ENCODE data around the gene SLC44A2.

The SLC44A2 gene

GRCh38 chr19:10681658-10682057 is 56.3 kb downstream of the SLC44A2 start:
- no peak overlapping the region for H4K8ac ChIP-seq (ENCODE audit: low read length)
- no peak overlapping the region for H2AK5ac ChIP-seq (ENCODE audit: low read length, severe bottlenecking)
- DNase-seq = no peak
- H2BK12ac ChIP-seq (ENCODE audit: low read length in 2 of 2) = no peak overlapping the region
- H3K4ac ChIP-seq (ENCODE audit: low read depth in 1 of 2, low read length in 2 of 2) = no peak overlapping the region
- no peak overlapping the region for H2AFZ ChIP-seq (ENCODE audit: low read depth, low read length)
- no peak overlapping the region for H2BK15ac ChIP-seq (ENCODE audit: low read depth, poor library complexity, severe bottlenecking)
- H2BK5ac ChIP-seq (ENCODE audit: low read depth, low read length, poor library complexity, severe bottlenecking) = no peak overlapping the region
- H3K9me3 ChIP-seq (ENCODE audit: control insufficient read depth, low read length) = no peaks in the 10 kb centered on the region
- H3K36me3 ChIP-seq (ENCODE audit: control insufficient read depth in 1 of 2, insufficient read depth in 2 of 2, low read depth in 1 of 2, low read length in 2 of 2) = peaks cover 91 to 93% of the 10 kb centered on the region in 2 experiments
- no peak overlapping the region for H4K91ac ChIP-seq (ENCODE audit: low read length)
- no peak overlapping the region for H3K4me2 ChIP-seq (ENCODE audit: low read length, poor library complexity, severe bottlenecking)
- no peak overlapping the region for H3K14ac ChIP-seq (ENCODE audit: low read length in 2 of 2)
- peaks cover 4% of the 10 kb centered on the region for H3K4me1 ChIP-seq (ENCODE audit: control insufficient read depth, insufficient read depth, low read depth, low read length)
- no peak overlapping the region for H3K18ac ChIP-seq (ENCODE audit: low read depth in 1 of 2, low read length in 2 of 2)
- H3K4me3 ChIP-seq (ENCODE audit: insufficient read depth in 1 of 2, low read depth in 1 of 2, low read length in 2 of 2) = no peak overlapping the region
- no peak overlapping the region for H3K27ac ChIP-seq (ENCODE audit: low read length, poor library complexity, severe bottlenecking)
- H3K9ac ChIP-seq (ENCODE audit: low read length) = no peak overlapping the region
- peaks cover 63% of the 10 kb centered on the region for H3K79me1 ChIP-seq (replicated peaks; ENCODE audit: low read length, poor library complexity, severe bottlenecking)
- H2BK120ac ChIP-seq (ENCODE audit: low read depth, low read length) = no peak overlapping the region
- 97% methylated on average over 4 of the region's 4 CpGs for WGBS
- H3K23ac ChIP-seq (ENCODE audit: low read length in 2 of 2) = no peak overlapping the region
- no peaks in the 10 kb centered on the region for H3K27me3 ChIP-seq (ENCODE audit: control insufficient read depth in 1 of 2, insufficient read depth in 1 of 2, low read length in 2 of 2)

GRCh38 chr19:10682397-10683063 is 57.2 kb downstream of the SLC44A2 start:
- Histone ChIP-seq H3K4me2 (ENCODE audit: low read length, poor library complexity, severe bottlenecking) (no peak overlapping the region), H3K9ac (ENCODE audit: low read length) (no peak overlapping the region), H3K4me3 (ENCODE audit: insufficient read depth in 1 of 2, low read depth in 1 of 2, low read length in 2 of 2) (no peak overlapping the region), H3K4ac (ENCODE audit: low read depth in 1 of 2, low read length in 2 of 2) (no peak overlapping the region), H3K23ac (ENCODE audit: low read length in 2 of 2) (no peak overlapping the region), H3K27me3 (ENCODE audit: control insufficient read depth in 1 of 2, insufficient read depth in 1 of 2, low read length in 2 of 2) (no peaks in the 10 kb centered on the region), H4K91ac (ENCODE audit: low read length) (no peak overlapping the region), H2AFZ (ENCODE audit: low read depth, low read length) (no peak overlapping the region), H3K14ac (ENCODE audit: low read length in 2 of 2) (no peak overlapping the region), H2AK5ac (ENCODE audit: low read length, severe bottlenecking) (no peak overlapping the region), H3K36me3 (ENCODE audit: control insufficient read depth in 1 of 2, insufficient read depth in 2 of 2, low read depth in 1 of 2, low read length in 2 of 2) (peaks cover 87 to 91% of the 10 kb centered on the region in 2 experiments), H3K27ac (ENCODE audit: low read length, poor library complexity, severe bottlenecking) (no peak overlapping the region), H3K18ac (ENCODE audit: low read depth in 1 of 2, low read length in 2 of 2) (no peak overlapping the region), H2BK120ac (ENCODE audit: low read depth, low read length) (no peak overlapping the region), H3K79me1 (replicated peaks; ENCODE audit: low read length, poor library complexity, severe bottlenecking) (peaks cover 66% of the 10 kb centered on the region), H4K8ac (ENCODE audit: low read length) (no peak overlapping the region), H2BK12ac (ENCODE audit: low read length in 2 of 2) (no peak overlapping the region), H2BK5ac (ENCODE audit: low read depth, low read length, poor library complexity, severe bottlenecking) (no peak overlapping the region), H2BK15ac (ENCODE audit: low read depth, poor library complexity, severe bottlenecking) (no peak overlapping the region), H3K9me3 (ENCODE audit: control insufficient read depth, low read length) (no peaks in the 10 kb centered on the region), H3K4me1 (ENCODE audit: control insufficient read depth, insufficient read depth, low read depth, low read length) (peaks cover 4% of the 10 kb centered on the region)
- 96% methylated on average over 15 of the region's 15 CpGs for WGBS
- DNase-seq = no peak

GRCh38 chr19:10683064-10683426 is 57.7 kb downstream of the SLC44A2 start:
- H2BK120ac ChIP-seq (ENCODE audit: low read depth, low read length) = no peak overlapping the region
- H3K27me3 ChIP-seq (ENCODE audit: control insufficient read depth in 1 of 2, insufficient read depth in 1 of 2, low read length in 2 of 2) = no peaks in the 10 kb centered on the region

GRCh38 chr19:10683582-10683981 is 58.2 kb downstream of the SLC44A2 start:
- no peak overlapping the region for H3K18ac ChIP-seq (ENCODE audit: low read depth in 1 of 2, low read length in 2 of 2)
- peaks cover 69% of the 10 kb centered on the region for H3K79me1 ChIP-seq (replicated peaks; ENCODE audit: low read length, poor library complexity, severe bottlenecking)
- no peaks in the 10 kb centered on the region for H3K9me3 ChIP-seq (ENCODE audit: control insufficient read depth, low read length)
- H2BK15ac ChIP-seq (ENCODE audit: low read depth, poor library complexity, severe bottlenecking) = no peak overlapping the region
- no peak overlapping the region for H3K9ac ChIP-seq (ENCODE audit: low read length)
- H3K27me3 ChIP-seq (ENCODE audit: control insufficient read depth in 1 of 2, insufficient read depth in 1 of 2, low read length in 2 of 2) = no peaks in the 10 kb centered on the region
- H4K8ac ChIP-seq (ENCODE audit: low read length) = no peak overlapping the region
- peaks cover 4% of the 10 kb centered on the region for H3K4me1 ChIP-seq (ENCODE audit: control insufficient read depth, insufficient read depth, low read depth, low read length)
- no peak overlapping the region for H3K4me2 ChIP-seq (ENCODE audit: low read length, poor library complexity, severe bottlenecking)
- peaks cover 87 to 93% of the 10 kb centered on the region in 2 experiments for H3K36me3 ChIP-seq (ENCODE audit: control insufficient read depth in 1 of 2, insufficient read depth in 2 of 2, low read depth in 1 of 2, low read length in 2 of 2)
- DNase-seq = no peak
- H4K91ac ChIP-seq (ENCODE audit: low read length) = no peak overlapping the region
- no peak overlapping the region for H3K14ac ChIP-seq (ENCODE audit: low read length in 2 of 2)
- no peak overlapping the region for H3K23ac ChIP-seq (ENCODE audit: low read length in 2 of 2)
- H2BK120ac ChIP-seq (ENCODE audit: low read depth, low read length) = no peak overlapping the region
- no peak overlapping the region for H3K4me3 ChIP-seq (ENCODE audit: insufficient read depth in 1 of 2, low read depth in 1 of 2, low read length in 2 of 2)
- no peak overlapping the region for H2AFZ ChIP-seq (ENCODE audit: low read depth, low read length)
- H3K4ac ChIP-seq (ENCODE audit: low read depth in 1 of 2, low read length in 2 of 2) = no peak overlapping the region
- H2BK5ac ChIP-seq (ENCODE audit: low read depth, low read length, poor library complexity, severe bottlenecking) = no peak overlapping the region
- H2BK12ac ChIP-seq (ENCODE audit: low read length in 2 of 2) = no peak overlapping the region
- no peak overlapping the region for H2AK5ac ChIP-seq (ENCODE audit: low read length, severe bottlenecking)
- 95% methylated on average over 21 of the region's 21 CpGs for WGBS
- no peak overlapping the region for H3K27ac ChIP-seq (ENCODE audit: low read length, poor library complexity, severe bottlenecking)

More at GRCh38 chr19:10683064-10683426, 57.7 kb downstream of the SLC44A2 start:
- Histone ChIP-seq H3K4me2 (ENCODE audit: low read length, poor library complexity, severe bottlenecking) (no peak overlapping the region), H3K23ac (ENCODE audit: low read length in 2 of 2) (no peak overlapping the region), H2BK12ac (ENCODE audit: low read length in 2 of 2) (no peak overlapping the region), H4K91ac (ENCODE audit: low read length) (no peak overlapping the region), H2AK5ac (ENCODE audit: low read length, severe bottlenecking) (no peak overlapping the region), H3K4me1 (ENCODE audit: control insufficient read depth, insufficient read depth, low read depth, low read length) (peaks cover 4% of the 10 kb centered on the region), H3K4me3 (ENCODE audit: insufficient read depth in 1 of 2, low read depth in 1 of 2, low read length in 2 of 2) (no peak overlapping the region), H3K36me3 (ENCODE audit: control insufficient read depth in 1 of 2, insufficient read depth in 2 of 2, low read depth in 1 of 2, low read length in 2 of 2) (peaks cover 87 to 91% of the 10 kb centered on the region in 2 experiments), H3K14ac (ENCODE audit: low read length in 2 of 2) (no peak overlapping the region), H2BK15ac (ENCODE audit: low read depth, poor library complexity, severe bottlenecking) (no peak overlapping the region), H2BK5ac (ENCODE audit: low read depth, low read length, poor library complexity, severe bottlenecking) (no peak overlapping the region), H3K9ac (ENCODE audit: low read length) (no peak overlapping the region), H3K18ac (ENCODE audit: low read depth in 1 of 2, low read length in 2 of 2) (no peak overlapping the region), H3K9me3 (ENCODE audit: control insufficient read depth, low read length) (no peaks in the 10 kb centered on the region), H4K8ac (ENCODE audit: low read length) (no peak overlapping the region), H2AFZ (ENCODE audit: low read depth, low read length) (no peak overlapping the region), H3K4ac (ENCODE audit: low read depth in 1 of 2, low read length in 2 of 2) (no peak overlapping the region), H3K79me1 (replicated peaks; ENCODE audit: low read length, poor library complexity, severe bottlenecking) (peaks cover 67% of the 10 kb centered on the region), H3K27ac (ENCODE audit: low read length, poor library complexity, severe bottlenecking) (no peak overlapping the region)
- no peak for DNase-seq
- 98% methylated on average over 15 of the region's 15 CpGs for WGBS

All from mesenchymal stem cell (in vitro differentiated cells and primary cell).